ENCODE measurements around the gene SCYL1.

Gene SCYL1

GRCh38 chr11:65580031-65580692 is 55.3 kb downstream of the SCYL1 start:
- TF ChIP-seq CTCF (IDR thresholded peaks at IDR 0.05; ENCODE audit: control extremely low read depth, extremely low read depth, low read depth, missing control alignments) = no peak
- POLR2A ChIA-PET = no interaction called here
- CTCF ChIA-PET = interaction anchor here (1.1 to 22.1 kb wide), 3 partner anchors 8 to 23 kb away, joined by 4 to 351 read pairs (median 14); partner anchors contain the start of genes FAM89B, KCNK7, MAP3K11 and PCNX3
- no peak for DNase-seq (ENCODE audit: extremely low spot score)

GRCh38 chr11:65580756-65581155 is 55.9 kb downstream of the SCYL1 start:
- ChIA-PET CTCF (interaction anchor here (2.6 to 22.1 kb wide), 3 partner anchors 8 to 40 kb away, joined by 10 to 351 read pairs (median 14); partner anchors contain the start of genes FAM89B, KCNK7, MAP3K11 and PCNX3), POLR2A (no interaction called here)
- no peak for TF ChIP-seq CTCF (IDR thresholded peaks at IDR 0.05; ENCODE audit: control extremely low read depth, extremely low read depth, low read depth, missing control alignments)
- DNase-seq (ENCODE audit: extremely low spot score) = no peak

- ChIA-PET CTCF (interaction anchor here (2.6 to 22.1 kb wide), 3 partner anchors 10 to 41 kb away, joined by 10 to 351 read pairs (median 14); partner anchors contain the start of genes FAM89B, KCNK7, MAP3K11 and PCNX3), POLR2A (no interaction called here)
- no peak for TF ChIP-seq CTCF (IDR thresholded peaks at IDR 0.05; ENCODE audit: control extremely low read depth, extremely low read depth, low read depth, missing control alignments)
- no peak for DNase-seq (ENCODE audit: extremely low spot score)
These were observed 57.0 kb downstream of the SCYL1 start for GRCh38 chr11:65581928-65582327.

GRCh38 chr11:65583589-65583988 is 58.7 kb downstream of the SCYL1 start:
- ChIA-PET POLR2A (no interaction called here), CTCF (interaction anchor here (0.8 to 22.1 kb wide), 2 partner anchors 20 to 42 kb away, joined by 3 to 351 read pairs; partner anchors contain the start of genes KCNK7, MAP3K11 and PCNX3)
- no peak for DNase-seq (ENCODE audit: extremely low spot score)
- no peak for TF ChIP-seq CTCF (IDR thresholded peaks at IDR 0.05; ENCODE audit: control extremely low read depth, extremely low read depth, low read depth, missing control alignments)

- no peak for DNase-seq (ENCODE audit: extremely low spot score)
- ChIA-PET CTCF (interaction anchor here (0.8 to 22.1 kb wide), 2 partner anchors 19 to 43 kb away, joined by 3 to 351 read pairs; partner anchors contain the start of genes KCNK7, MAP3K11 and PCNX3), POLR2A (interaction anchor here (0.6 kb wide), 1 partner anchor 264 kb away, joined by 3 read pairs; no protein-coding TSS in a partner anchor)
- TF ChIP-seq CTCF (IDR thresholded peaks at IDR 0.05; ENCODE audit: control extremely low read depth, extremely low read depth, low read depth, missing control alignments) = no peak
These were observed 59.2 kb downstream of the SCYL1 start for GRCh38 chr11:65584106-65584505.

GRCh38 chr11:65584723-65585171 is 59.9 kb downstream of the SCYL1 start:
- no peak for TF ChIP-seq CTCF (IDR thresholded peaks at IDR 0.05; ENCODE audit: control extremely low read depth, extremely low read depth, low read depth, missing control alignments)
- CTCF ChIA-PET = interaction anchor here (6.8 to 22.1 kb wide), 2 partner anchors 13 to 19 kb away, joined by 65 to 351 read pairs; partner anchors contain the start of genes FAM89B, KCNK7, MAP3K11 and PCNX3
- POLR2A ChIA-PET = no interaction called here
- no peak for DNase-seq (ENCODE audit: extremely low spot score)

Measured in GM10248 (cell line).